Keratinocyte (primary cell): ENCODE results near the gene DSC3. TPM values are rescaled to one million over a fixed set of nuclear protein-coding genes. Genes with fewer than 3 reads are reported as not detected.

Experiments
- DNase-seq: peaks from one replicate; pipeline ENCODE4 v3.0.0-alpha.2; 2011; ENCODE audit warnings: low read depth, missing footprints, low spot score
- FAIRE-seq: peaks from 2 replicates; lab custom pipeline; 2011; peaks lifted over from hg19 to GRCh38; lab: Jason Lieb, UNC
- H2AFZ ChIP-seq: 2 replicates; pipeline ENCODE4 v1.6.0; 2012; ENCODE audit warnings: low read length, control low read depth, inconsistent platforms; ENCODE audit not compliant: control insufficient read depth
- H3K27ac ChIP-seq: 2 replicates; pipeline ENCODE4 v1.5.1; 2011; ENCODE audit warnings: low read length; ENCODE audit not compliant: control insufficient read depth, insufficient read depth
- H3K27me3 ChIP-seq: 3 replicates; pipeline ENCODE4 v1.6.0; 2011; ENCODE audit warnings: low read length; ENCODE audit not compliant: control insufficient read depth, insufficient read depth; ENCODE audit errors: extremely low read depth
- H3K36me3 ChIP-seq, 2 experiments: 2 replicates in 1 of 2; 3 replicates in 1 of 2; pipeline ENCODE4 v1.5.1; 2011; ENCODE audit warnings: low read length in 2 of 2, mild to moderate bottlenecking in 1 of 2; ENCODE audit not compliant: control insufficient read depth in 2 of 2, insufficient read depth in 2 of 2; ENCODE audit errors: extremely low read depth in 1 of 2
- H3K4me1 ChIP-seq: 3 replicates; pipeline ENCODE4 v1.5.1; 2011; ENCODE audit warnings: low read length; ENCODE audit not compliant: control insufficient read depth, insufficient read depth; ENCODE audit errors: extremely low read depth
- H3K4me2 ChIP-seq: 3 replicates; pipeline ENCODE4 v1.6.0; 2011; ENCODE audit warnings: low read depth, low read length; ENCODE audit not compliant: control insufficient read depth, insufficient read depth; ENCODE audit errors: extremely low read depth
- H3K4me3 ChIP-seq, 3 experiments: fragments of 200-600 bp in 1 of 3; sonication (generic) in 1 of 3; 2 replicates in 2 of 3; 3 replicates in 1 of 3; pipeline ENCODE4 v1.5.1; 2011 to 2016; ENCODE audit warnings: low read length in 3 of 3, mild to moderate bottlenecking in 3 of 3, control low read depth in 2 of 3, inconsistent platforms in 1 of 3, low read depth in 1 of 3, mixed read lengths in 1 of 3, mixed run types in 1 of 3, moderate library complexity in 1 of 3; ENCODE audit not compliant: control insufficient read depth in 2 of 3, insufficient read depth in 2 of 3; ENCODE audit errors: extremely low read depth in 1 of 3
- H3K79me2 ChIP-seq: 2 replicates; pipeline ENCODE4 v1.6.0; 2012; ENCODE audit warnings: low read length; ENCODE audit not compliant: control insufficient read depth, insufficient read depth
- H3K9ac ChIP-seq: 3 replicates; pipeline ENCODE4 v1.6.0; 2011; ENCODE audit warnings: low read length; ENCODE audit not compliant: control insufficient read depth, insufficient read depth; ENCODE audit errors: extremely low read depth
- H3K9me1 ChIP-seq: 3 replicates; pipeline ENCODE4 v1.6.0; 2011; ENCODE audit warnings: low read length; ENCODE audit not compliant: control insufficient read depth, insufficient read depth; ENCODE audit errors: extremely low read depth
- H3K9me3 ChIP-seq: 2 replicates; pipeline ENCODE4 v1.5.1; 2012; ENCODE audit warnings: low read depth, low read length; ENCODE audit not compliant: control insufficient read depth
- H4K20me1 ChIP-seq: 3 replicates; pipeline ENCODE4 v1.6.0; 2011; ENCODE audit warnings: low read length; ENCODE audit not compliant: control insufficient read depth, insufficient read depth; ENCODE audit errors: extremely low read depth
- CTCF ChIP-seq, 3 experiments: IDR thresholded peaks in 1 of 3; conservative IDR thresholded peaks in 1 of 3; optimal IDR thresholded peaks in 1 of 3; 2 replicates in 2 of 3; 3 replicates in 1 of 3; pipeline versions ENCODE3 to v1.5.1; 2011; ENCODE audit warnings: low read length in 3 of 3, mild to moderate bottlenecking in 3 of 3, moderate library complexity in 2 of 3, control low read depth in 1 of 3, inconsistent platforms in 1 of 3; ENCODE audit not compliant: insufficient read depth in 2 of 3; ENCODE audit errors: extremely low read depth in 1 of 3
- EZH2 ChIP-seq: IDR thresholded peaks from one replicate; pipeline ENCODE4 v1.6.1; 2012; ENCODE audit warnings: inconsistent platforms, mild to moderate bottlenecking, low read length, moderate library complexity
- dilution Hi-C: fragments of 300-500 bp; cut with MboI; formaldehyde crosslinking; loops from one replicate; pipeline ENCODE4 v1.7.0; 2020; ENCODE audit warnings: low sequenced_read_pairs; ENCODE audit not compliant: extremely low pct_ligation_motif_present
- polyA plus RNA-seq, 5 experiments: library from polyadenylated mRNA; depleted of rRNA in 3 of 5; stranded (reverse) in 3 of 5; stranded (forward) in 1 of 5; unstranded in 1 of 5; fragments of >200 nt; gene quantifications; 1 replicate in 1 of 5; 2 replicates in 3 of 5; 3 replicates in 1 of 5; pipeline versions ENCODE4 v1.2.1 to v1.2.3, GENCODE V29; 2011 to 2012; ENCODE audit warnings: missing spikeins in 2 of 5, low read depth in 1 of 5, low replicate concordance in 1 of 5

The DSC3 gene
- polyA plus RNA-seq, 1 donor (not counting 4 experiments of a cell fraction or from before 2014, with no cell fraction given) = 116 TPM

DNA sequence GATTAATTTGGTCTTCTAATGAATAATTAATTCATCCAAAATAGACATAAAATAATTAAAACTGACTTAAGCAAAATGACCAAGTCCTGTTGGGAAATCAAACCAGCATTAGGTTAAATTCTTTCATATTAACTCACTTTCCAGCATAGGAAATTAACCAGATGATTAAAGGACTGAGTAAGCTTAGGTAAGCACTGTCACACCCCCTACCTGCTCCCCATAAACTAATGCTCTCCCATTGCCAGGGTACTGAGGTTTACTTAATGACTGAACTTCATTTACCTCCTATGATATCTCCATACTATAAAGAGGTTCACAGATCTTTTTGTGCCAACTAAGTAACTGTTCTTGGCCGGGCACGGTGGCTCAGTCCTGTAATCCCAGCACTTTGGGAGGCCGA is 46.0 kb upstream of the DSC3 start:
- Histone ChIP-seq H3K27me3 (no peaks in the 10 kb centered on the region), H3K4me1 (no peaks in the 10 kb centered on the region), H2AFZ (no peak overlapping the region), H3K4me3 (no peak overlapping the region), H3K79me2 (peaks cover 4% of the 10 kb centered on the region), H3K9me3 (no peaks in the 10 kb centered on the region), H3K9me1 (no peaks in the 10 kb centered on the region), H3K9ac (no peak overlapping the region), H3K36me3 (peaks cover 24 to 28% of the 10 kb centered on the region in 2 experiments), H4K20me1 (no peaks in the 10 kb centered on the region), H3K27ac (no peak overlapping the region), H3K4me2 (no peak overlapping the region)
- no peak for TF ChIP-seq EZH2
- no peak for TF ChIP-seq CTCF (optimal IDR thresholded peaks at IDR 0.05 in 1 of 3, IDR thresholded peaks at IDR 0.05 in 1 of 3, conservative IDR thresholded peaks at IDR 0.05 in 1 of 3; ENCODE audit: extremely low read depth in 1 of 3, insufficient read depth in 2 of 3, low read length in 3 of 3)
- DNase-seq = no peak
- no peak for FAIRE-seq
- dilution Hi-C loops = loop anchor here (25.0 kb wide), 1 partner anchor 99 kb away; no protein-coding TSS in a partner anchor

DNA sequence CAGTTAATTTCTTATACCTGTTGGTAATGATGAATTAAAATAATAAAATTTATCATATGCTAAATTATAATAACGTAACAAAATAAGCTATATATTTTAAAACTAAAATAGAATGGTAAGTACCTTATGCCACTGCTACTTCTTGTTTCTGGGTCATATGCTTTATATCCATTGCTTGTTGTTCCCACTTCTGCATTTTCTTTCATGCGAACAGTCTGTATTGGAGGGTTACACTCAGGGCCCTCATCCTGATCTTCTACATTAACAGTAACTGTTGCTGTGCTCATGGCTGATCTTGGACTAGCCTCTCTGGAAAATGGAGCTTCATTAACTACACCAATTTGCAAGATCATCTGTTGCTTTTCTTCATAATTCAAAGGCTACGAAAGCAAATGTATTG is 37.4 kb upstream of the DSC3 start:
- Histone ChIP-seq H3K9ac (no peak overlapping the region), H3K27me3 (no peaks in the 10 kb centered on the region), H3K4me2 (no peak overlapping the region), H3K79me2 (no peaks in the 10 kb centered on the region), H3K9me3 (no peaks in the 10 kb centered on the region), H2AFZ (no peak overlapping the region), H3K9me1 (no peaks in the 10 kb centered on the region), H3K27ac (no peak overlapping the region), H3K4me1 (peaks cover 12% of the 10 kb centered on the region), H4K20me1 (no peaks in the 10 kb centered on the region), H3K36me3 (peaks cover 8 to 9% of the 10 kb centered on the region in 2 experiments), H3K4me3 (no peak overlapping the region)
- TF ChIP-seq EZH2 = no peak
- no peak for TF ChIP-seq CTCF (optimal IDR thresholded peaks at IDR 0.05 in 1 of 3, IDR thresholded peaks at IDR 0.05 in 1 of 3, conservative IDR thresholded peaks at IDR 0.05 in 1 of 3; ENCODE audit: extremely low read depth in 1 of 3, insufficient read depth in 2 of 3, low read length in 3 of 3)
- FAIRE-seq = no peak
- DNase-seq = no peak
- dilution Hi-C loops = loop anchor here (25.0 kb wide), 1 partner anchor 107 kb away; no protein-coding TSS in a partner anchor
